GM23248 (cell line): ENCODE results near the gene STEAP1. TPM values are rescaled to one million over a fixed set of nuclear protein-coding genes. Genes with fewer than 3 reads are reported as not detected.

Source experiments
- DNase-seq: peaks from one replicate; pipeline ENCODE4 v3.0.0-alpha.2; 2015
- H2AFZ ChIP-seq: fragments of 200-600 bp; sonication (generic); 2 replicates; pipeline ENCODE4 v1.6.1; 2016; ENCODE audit warnings: antibody characterized with exemption
- H3F3A ChIP-seq: fragments of 200-600 bp; sonication (generic); 2 replicates; pipeline ENCODE4 v1.6.1; 2016; ENCODE audit warnings: mild to moderate bottlenecking, antibody characterized with exemption, mixed run types; ENCODE audit not compliant: insufficient read depth
- H3K27ac ChIP-seq: fragments of 200-600 bp; sonication (generic); 2 replicates; pipeline ENCODE4 v1.5.1; 2016; ENCODE audit warnings: mild to moderate bottlenecking
- H3K27me3 ChIP-seq: fragments of 200-600 bp; sonication (generic); replicated peaks from 2 replicates; pipeline ENCODE4 v1.6.1; 2016; ENCODE audit warnings: mild to moderate bottlenecking; ENCODE audit not compliant: insufficient read depth
- H3K36me3 ChIP-seq: fragments of 200-600 bp; sonication (generic); 2 replicates; pipeline ENCODE4 v1.6.1; 2016; ENCODE audit warnings: low read depth, mild to moderate bottlenecking
- H3K4me1 ChIP-seq: fragments of 200-600 bp; sonication (generic); 2 replicates; pipeline ENCODE4 v1.6.1; 2016; ENCODE audit warnings: mild to moderate bottlenecking; ENCODE audit not compliant: insufficient read depth
- H3K4me2 ChIP-seq: fragments of 200-600 bp; sonication (generic); one replicate; pipeline ENCODE4 v1.6.1; 2016; ENCODE audit warnings: mild to moderate bottlenecking; ENCODE audit not compliant: unreplicated experiment
- H3K4me3 ChIP-seq: fragments of 200-600 bp; sonication (generic); 2 replicates; pipeline ENCODE4 v1.5.1; 2016; ENCODE audit warnings: mild to moderate bottlenecking
- H3K79me2 ChIP-seq: fragments of 200-600 bp; sonication (generic); 2 replicates; pipeline ENCODE4 v1.6.1; 2016; ENCODE audit warnings: mild to moderate bottlenecking; ENCODE audit not compliant: insufficient read depth
- H3K9ac ChIP-seq: fragments of 200-600 bp; sonication (generic); 2 replicates; pipeline ENCODE4 v1.6.1; 2016; ENCODE audit warnings: mild to moderate bottlenecking
- H3K9me2 ChIP-seq: fragments of 200-600 bp; sonication (generic); 2 replicates; pipeline ENCODE4 v1.6.1; 2016; ENCODE audit warnings: mixed run types, mild to moderate bottlenecking, moderate library complexity; ENCODE audit not compliant: insufficient read depth
- H3K9me3 ChIP-seq: fragments of 200-600 bp; sonication (generic); one replicate; pipeline ENCODE4 v1.6.1; 2017; ENCODE audit warnings: low read depth
- H4K20me1 ChIP-seq: fragments of 200-600 bp; sonication (generic); 2 replicates; pipeline ENCODE4 v1.6.0; 2016; ENCODE audit not compliant: insufficient read depth
- EZH2 ChIP-seq: fragments of 200-600 bp; sonication (generic); IDR thresholded peaks from 2 replicates; pipeline ENCODE4 v1.6.1; 2018; ENCODE audit warnings: antibody characterized with exemption, mild to moderate bottlenecking; ENCODE audit not compliant: insufficient read depth, poor library complexity, severe bottlenecking
- EZH2phosphoT487 ChIP-seq: fragments of 200-600 bp; sonication (generic); IDR thresholded peaks from 2 replicates; pipeline ENCODE4 v1.6.1; 2018; ENCODE audit warnings: antibody characterized with exemption, moderate library complexity, mild to moderate bottlenecking, low read depth; ENCODE audit not compliant: insufficient read depth
- WGBS, 2 experiments: methylation state at CpG; one replicate each; pipeline ENCODE4 v1.1.6; 2015 to 2017; ENCODE audit warnings: low lambda C conversion rate in 2 of 2, low coverage in 1 of 2; ENCODE audit errors: missing lambda C conversion rate in 2 of 2; 5-methylcytosine and 5-hydroxymethylcytosine counted together
- in situ Hi-C: fragments of 300-500 bp; cut with MboI; formaldehyde crosslinking; loops from 2 replicates; pipeline ENCODE4 v1.15.0; 2020
- polyA plus RNA-seq: library from polyadenylated mRNA; unstranded; fragments of >200 nt; fragmentation: Nextera tagmentation; extraction: Ambion mirVana; gene quantifications from 2 replicates; pipeline ENCODE4 v1.2.1, GENCODE V29; 2016
- total RNA-seq: library from RNA; depleted of rRNA; stranded (reverse); fragments of >200 nt; shearing (Covaris generic); gene quantifications from 2 replicates; pipeline ENCODE4 v1.2.3, GENCODE V29; 2014

Gene STEAP1
- total and polyA plus RNA-seq, 2 experiments from 2014 or later = 97.7 to 140 TPM

DNA sequence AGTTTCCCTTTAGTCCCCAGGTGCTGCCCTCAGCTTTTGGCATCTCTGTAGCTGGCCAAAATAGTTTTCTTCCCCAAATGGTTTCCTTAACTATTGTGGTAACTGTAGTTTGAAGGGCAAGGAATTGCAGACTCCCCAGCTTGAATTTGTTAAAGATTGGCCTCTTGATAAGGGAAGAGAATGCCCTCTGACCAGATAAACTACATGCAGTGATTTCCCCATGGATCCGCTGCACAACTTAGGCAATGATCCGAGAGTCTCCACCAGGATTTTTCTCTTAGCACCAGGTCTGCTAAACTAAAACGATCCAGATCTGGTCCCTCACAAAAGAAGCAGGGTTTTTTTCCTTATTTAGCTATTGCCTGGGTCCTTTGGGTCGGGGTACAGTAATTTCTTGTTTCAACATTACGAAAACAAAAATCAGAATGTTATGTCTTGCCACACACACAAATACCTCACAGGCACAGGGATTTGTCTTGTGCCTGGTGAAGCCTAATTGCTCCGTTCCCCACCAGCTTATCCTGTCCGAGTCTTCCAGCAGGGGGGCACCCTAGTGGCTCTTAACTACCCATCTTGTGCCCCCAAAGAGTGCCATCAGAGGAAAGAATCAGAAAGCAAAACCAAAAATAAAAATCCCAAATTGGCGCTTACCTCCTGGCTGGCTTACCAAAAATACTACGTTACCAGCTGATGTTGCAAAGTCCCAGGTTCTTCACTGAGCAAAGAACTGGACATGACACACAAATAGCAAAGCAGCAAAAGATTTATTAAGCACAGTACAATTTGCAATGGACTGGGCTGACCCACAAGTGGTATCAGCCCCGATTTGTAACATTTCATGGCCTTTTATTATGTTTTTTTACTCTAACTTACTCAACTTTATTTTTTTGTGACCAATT is 40.9 kb downstream of the STEAP1 start:
- DNase-seq = no peak
- no peaks in the 10 kb centered on the region for H3K79me2 ChIP-seq
- no peaks in the 10 kb centered on the region for H4K20me1 ChIP-seq
- no peaks in the 10 kb centered on the region for H3K27me3 ChIP-seq
- TF ChIP-seq EZH2 (no peak), EZH2phosphoT487 (no peak)
- no peak overlapping the region for H3K9ac ChIP-seq
- no peak overlapping the region for H3K4me2 ChIP-seq
- no peak overlapping the region for H3K27ac ChIP-seq
- H3K36me3 ChIP-seq = no peaks in the 10 kb centered on the region
- H3K4me3 ChIP-seq = no peak overlapping the region
- no peak overlapping the region for H2AFZ ChIP-seq
- H3K4me1 ChIP-seq = peaks cover 12% of the 10 kb centered on the region; the same call in 1 of the 2 replicates
- H3K9me3 ChIP-seq = no peaks in the 10 kb centered on the region
- H3K9me2 ChIP-seq = no peaks in the 10 kb centered on the region
- WGBS, 2 experiments = 74 to 79% methylated on average over 10 of the region's 10 CpGs
- 0 out of 2 replicates have a peak, but pooled peaks cover 4% of the 10 kb centered on the region for H3F3A ChIP-seq
- in situ Hi-C loops = no loop called here

DNA sequence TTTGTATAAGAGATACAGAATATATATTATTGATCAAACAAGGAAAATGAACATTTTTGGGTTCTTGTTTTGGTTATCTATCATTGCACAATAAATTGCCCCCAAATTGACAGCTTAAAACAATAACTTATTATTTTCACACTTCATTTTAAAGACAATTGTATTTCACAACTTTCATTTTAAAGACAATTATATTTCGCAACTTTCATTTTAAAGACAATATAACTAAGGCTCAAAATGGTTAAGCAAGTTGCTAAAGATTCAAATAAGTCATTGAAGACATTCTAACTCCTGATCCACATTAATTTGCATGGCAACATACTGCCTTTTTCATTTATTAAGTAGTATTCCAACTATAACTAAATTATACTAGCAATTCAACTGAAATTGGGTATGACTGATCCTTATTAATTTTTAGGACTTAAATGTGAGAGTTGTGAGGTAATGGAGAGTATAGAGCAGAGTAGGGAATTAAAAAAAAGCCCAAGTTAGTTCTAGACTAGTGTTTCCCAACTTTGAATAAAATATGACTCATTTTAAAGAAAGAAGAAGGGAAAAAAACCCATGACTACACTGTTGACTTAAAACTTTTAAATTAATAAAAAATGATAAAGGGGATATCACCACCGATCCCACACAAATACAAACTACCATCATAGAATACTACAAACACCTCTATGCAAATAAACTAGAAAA is 47.4 kb downstream of the STEAP1 start:
- Histone ChIP-seq H3K4me3 (no peak overlapping the region), H3K9ac (no peak overlapping the region), H3K4me1 (no peaks in the 10 kb centered on the region), H3K79me2 (no peaks in the 10 kb centered on the region), H3F3A (no peaks in the 10 kb centered on the region), H3K27me3 (no peaks in the 10 kb centered on the region), H4K20me1 (no peaks in the 10 kb centered on the region), H2AFZ (no peak overlapping the region), H3K9me2 (no peaks in the 10 kb centered on the region), H3K9me3 (no peaks in the 10 kb centered on the region), H3K36me3 (no peaks in the 10 kb centered on the region), H3K4me2 (no peak overlapping the region), H3K27ac (no peak overlapping the region)
- TF ChIP-seq EZH2phosphoT487 (no peak), EZH2 (no peak)
- peak; percentile 33 for DNase-seq
- WGBS, 2 experiments = 95% methylated on average over 2 of the region's 2 CpGs
- in situ Hi-C loops = no loop called here

DNA sequence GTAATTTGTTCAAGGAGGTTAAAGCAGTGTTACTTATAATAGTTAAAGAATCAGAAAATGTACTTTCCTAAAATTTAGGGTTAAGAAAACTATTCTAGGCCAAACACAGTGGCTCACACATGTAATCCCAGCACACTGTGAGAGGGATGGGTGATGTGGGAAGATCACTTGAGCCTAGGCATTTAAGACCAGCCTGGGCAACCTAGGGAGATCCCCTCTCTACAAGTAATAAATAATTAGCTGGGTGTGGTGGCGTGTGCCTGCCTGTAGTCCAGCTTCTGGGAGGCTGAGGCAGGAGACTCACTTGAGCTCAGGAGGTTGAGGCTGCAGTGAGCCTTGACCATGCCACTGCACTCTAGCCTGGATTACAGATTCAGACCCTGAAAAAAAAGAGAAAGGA is 53.7 kb downstream of the STEAP1 start:
- H3K9me3 ChIP-seq = no peaks in the 10 kb centered on the region
- 100% methylated on average over 1 of the region's 1 CpG for WGBS, 2 experiments
- TF ChIP-seq EZH2phosphoT487 (no peak), EZH2 (no peak)
- no peak overlapping the region for H3K4me2 ChIP-seq
- H2AFZ ChIP-seq = no peak overlapping the region
- peaks cover 7% of the 10 kb centered on the region; the same call in 1 of the 2 replicates for H3F3A ChIP-seq
- peaks cover 23% of the 10 kb centered on the region for H3K79me2 ChIP-seq
- no peak overlapping the region for H3K9ac ChIP-seq
- H3K4me1 ChIP-seq = peaks cover 21% of the 10 kb centered on the region
- in situ Hi-C loops = no loop called here
- no peak overlapping the region for H3K4me3 ChIP-seq
- no peaks in the 10 kb centered on the region for H4K20me1 ChIP-seq
- no peaks in the 10 kb centered on the region for H3K27me3 ChIP-seq
- no peaks in the 10 kb centered on the region for H3K9me2 ChIP-seq
- no peak for DNase-seq
- H3K36me3 ChIP-seq = no peaks in the 10 kb centered on the region
- no peak overlapping the region for H3K27ac ChIP-seq

DNA sequence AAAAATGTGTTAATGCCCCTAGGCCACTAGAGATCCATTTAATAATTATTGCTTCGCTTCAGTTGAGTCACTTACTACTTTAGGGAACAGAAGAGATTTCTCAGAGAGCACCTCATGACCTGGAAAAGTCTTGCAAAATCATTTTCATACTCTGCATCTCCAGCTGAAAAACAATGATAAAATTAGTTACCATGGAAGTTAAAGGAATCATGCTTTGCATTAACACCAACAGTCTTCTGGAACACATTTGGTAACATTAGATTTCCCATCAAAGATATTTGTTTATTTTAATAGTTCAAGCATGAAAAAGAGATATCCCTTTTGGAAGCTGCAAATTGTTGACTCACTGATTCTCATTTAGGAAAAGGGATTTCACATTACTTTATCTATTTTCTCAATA is 55.5 kb downstream of the STEAP1 start:
- Histone ChIP-seq H3K9me3 (no peaks in the 10 kb centered on the region), H3K9ac (peak overlapping the region; percentile 87; the same call in 1 of the 2 replicates), H2AFZ (no peak overlapping the region), H3K79me2 (peaks cover 41% of the 10 kb centered on the region), H3K4me2 (peak overlapping the region; percentile 92), H3K9me2 (no peaks in the 10 kb centered on the region), H3F3A (peaks cover 7% of the 10 kb centered on the region; the same call in 1 of the 2 replicates), H3K27me3 (no peaks in the 10 kb centered on the region), H4K20me1 (no peaks in the 10 kb centered on the region), H3K4me3 (peak overlapping the region; percentile 85; the same call in 1 of the 2 replicates), H3K27ac (0 out of 2 replicates have a peak overlapping the region, but pooled peaks have one; percentile 77), H3K4me1 (peaks cover 32% of the 10 kb centered on the region), H3K36me3 (no peaks in the 10 kb centered on the region)
- in situ Hi-C loops = no loop called here
- peak; percentile 50 for DNase-seq
- 43 to 47% methylated on average over 1 of the region's 1 CpG for WGBS, 2 experiments
- TF ChIP-seq EZH2 (no peak), EZH2phosphoT487 (no peak)
